Body of pancreas (tissue), 4 donors: ENCODE results near the gene ROCK2.

Experiments
- POLR2A ChIP-seq, 3 donors: fragments of 450-650 bp; IDR thresholded peaks; one replicate each; pipeline ENCODE4 v1.6.1; 2016; ENCODE audit warnings: antibody characterized with exemption in 3 of 3, mild to moderate bottlenecking in 2 of 3
- TF ChIP-seq, protein P1 (sequence below), 7 experiments: fragments of 450-650 bp in 4 of 7; fragments of 200-600 bp in 3 of 7; sonication (generic) in 3 of 7; IDR thresholded peaks; one replicate each; pipeline ENCODE4 v1.5.1; 2016 to 2019; ENCODE audit warnings: antibody characterized with exemption in 7 of 7

DNA sequence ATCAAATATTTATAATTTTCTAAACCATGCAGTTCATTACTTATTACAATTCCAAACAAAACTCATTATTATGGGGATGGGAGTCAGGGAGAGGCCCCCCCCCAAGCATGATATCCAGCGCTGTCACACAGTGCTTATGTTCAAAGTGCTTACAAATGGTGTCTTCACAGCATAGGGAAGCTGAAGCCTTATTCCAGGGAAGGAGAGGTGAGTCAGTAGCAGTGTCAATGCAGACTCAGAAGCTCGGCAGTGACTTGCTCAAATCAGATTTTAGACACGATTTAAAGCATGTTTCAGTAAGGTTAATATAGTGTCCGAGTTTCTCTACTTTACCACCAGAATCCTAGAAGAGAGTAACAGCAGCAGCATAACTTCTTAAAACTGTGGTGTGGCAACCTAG, 164.5 kb downstream of the ROCK2 start:
- no peak for TF ChIP-seq POLR2A (IDR thresholded peaks at IDR 0.05)
- TF ChIP-seq, protein P1, sequence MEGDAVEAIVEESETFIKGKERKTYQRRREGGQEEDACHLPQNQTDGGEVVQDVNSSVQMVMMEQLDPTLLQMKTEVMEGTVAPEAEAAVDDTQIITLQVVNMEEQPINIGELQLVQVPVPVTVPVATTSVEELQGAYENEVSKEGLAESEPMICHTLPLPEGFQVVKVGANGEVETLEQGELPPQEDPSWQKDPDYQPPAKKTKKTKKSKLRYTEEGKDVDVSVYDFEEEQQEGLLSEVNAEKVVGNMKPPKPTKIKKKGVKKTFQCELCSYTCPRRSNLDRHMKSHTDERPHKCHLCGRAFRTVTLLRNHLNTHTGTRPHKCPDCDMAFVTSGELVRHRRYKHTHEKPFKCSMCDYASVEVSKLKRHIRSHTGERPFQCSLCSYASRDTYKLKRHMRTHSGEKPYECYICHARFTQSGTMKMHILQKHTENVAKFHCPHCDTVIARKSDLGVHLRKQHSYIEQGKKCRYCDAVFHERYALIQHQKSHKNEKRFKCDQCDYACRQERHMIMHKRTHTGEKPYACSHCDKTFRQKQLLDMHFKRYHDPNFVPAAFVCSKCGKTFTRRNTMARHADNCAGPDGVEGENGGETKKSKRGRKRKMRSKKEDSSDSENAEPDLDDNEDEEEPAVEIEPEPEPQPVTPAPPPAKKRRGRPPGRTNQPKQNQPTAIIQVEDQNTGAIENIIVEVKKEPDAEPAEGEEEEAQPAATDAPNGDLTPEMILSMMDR (IDR thresholded peaks at IDR 0.05), result no peak
